Ectodermal cell (in vitro differentiated cells): ENCODE results near the gene EXOG.

Experiments used
- H3K27ac ChIP-seq: 2 replicates; pipeline ENCODE4 v1.7.0; 2013; ENCODE audit warnings: mild to moderate bottlenecking, low read depth, low read length; ENCODE audit not compliant: insufficient read depth, poor library complexity, severe bottlenecking
- H3K27me3 ChIP-seq: 2 replicates; pipeline ENCODE4 v1.7.0; 2013; ENCODE audit warnings: mild to moderate bottlenecking, low read length; ENCODE audit not compliant: insufficient read depth, control insufficient read depth, poor library complexity, severe bottlenecking
- H3K36me3 ChIP-seq: one replicate; pipeline ENCODE4 v1.7.0; 2013; ENCODE audit warnings: low read length; ENCODE audit not compliant: control insufficient read depth, insufficient read depth
- H3K4me1 ChIP-seq: one replicate; pipeline ENCODE4 v1.7.0; 2013; ENCODE audit warnings: low read length; ENCODE audit not compliant: control insufficient read depth, insufficient read depth
- H3K4me3 ChIP-seq: 2 replicates; pipeline ENCODE4 v1.7.0; 2013; ENCODE audit warnings: low read depth, low read length, control low read depth; ENCODE audit not compliant: insufficient read depth
- H3K9me3 ChIP-seq: 2 replicates; pipeline ENCODE4 v1.7.0; 2013; ENCODE audit warnings: mild to moderate bottlenecking, low read length, moderate library complexity; ENCODE audit not compliant: control insufficient read depth
- WGBS, 2 experiments: methylation state at CpG; one replicate each; pipeline ENCODE4 v1.1.7; 2013; ENCODE audit warnings: missing lambda C conversion rate in 2 of 2; 5-methylcytosine and 5-hydroxymethylcytosine counted together

EXOG gene

GRCh38 chr3:38574411-38575278, 78.5 kb downstream of the EXOG start:
- no peak overlapping the region for H3K27ac ChIP-seq
- 89 to 93% methylated on average over 6 of the region's 6 CpGs for WGBS, 2 experiments
- H3K27me3 ChIP-seq: no peaks in the 10 kb centered on the region
- no peaks in the 10 kb centered on the region for H3K36me3 ChIP-seq
- no peaks in the 10 kb centered on the region for H3K4me1 ChIP-seq
- no peak overlapping the region for H3K4me3 ChIP-seq
- H3K9me3 ChIP-seq: no peaks in the 10 kb centered on the region

- Histone ChIP-seq H3K27ac (no peak overlapping the region), H3K4me3 (no peak overlapping the region)
- 94 to 95% methylated on average over 18 of the region's 18 CpGs for WGBS, 2 experiments
Measured at GRCh38 chr3:38575279-38575843, 79.2 kb downstream of the EXOG start.

More at GRCh38 chr3:38575279-38575843, 79.2 kb downstream of the EXOG start:
- no peaks in the 10 kb centered on the region for H3K4me1 ChIP-seq
- H3K9me3 ChIP-seq: no peaks in the 10 kb centered on the region
- H3K27me3 ChIP-seq: no peaks in the 10 kb centered on the region
- no peaks in the 10 kb centered on the region for H3K36me3 ChIP-seq
